Smooth muscle cell (in vitro differentiated cells): Measurements from ENCODE around the gene PGLYRP1. TPM values are rescaled to one million over a fixed set of nuclear protein-coding genes. Genes with fewer than 3 reads are reported as not detected.

Experiments
- DNase-seq: peaks from one replicate; lab custom pipeline; 2025; ENCODE audit not compliant: unreplicated experiment; lab: John Stamatoyannopoulos, UW
- H2AFZ ChIP-seq: fragments of 200-600 bp; sonication (generic); 2 replicates; pipeline ENCODE4 v1.6.0; 2016; ENCODE audit warnings: antibody characterized with exemption, low read depth, mild to moderate bottlenecking
- H3F3A ChIP-seq: fragments of 200-600 bp; sonication (generic); 2 replicates; pipeline ENCODE4 v1.6.0; 2017; ENCODE audit warnings: antibody characterized with exemption, low read depth
- H3K27ac ChIP-seq: fragments of 200-600 bp; sonication (generic); 2 replicates; pipeline ENCODE4 v1.5.1; 2016; ENCODE audit warnings: low read depth, mild to moderate bottlenecking
- H3K27me3 ChIP-seq: fragments of 200-600 bp; sonication (generic); 2 replicates; pipeline ENCODE4 v1.6.1; 2016; ENCODE audit warnings: low read depth, mild to moderate bottlenecking
- H3K36me3 ChIP-seq: fragments of 200-600 bp; sonication (generic); 2 replicates; pipeline ENCODE4 v1.5.1; 2016; ENCODE audit warnings: low read depth
- H3K4me1 ChIP-seq: fragments of 200-600 bp; sonication (generic); 2 replicates; pipeline ENCODE4 v1.5.1; 2016; ENCODE audit warnings: low read depth
- H3K4me2 ChIP-seq: fragments of 200-600 bp; sonication (generic); 2 replicates; pipeline ENCODE4 v1.6.0; 2016; ENCODE audit warnings: mild to moderate bottlenecking
- H3K4me3 ChIP-seq: fragments of 200-600 bp; sonication (generic); 2 replicates; pipeline ENCODE4 v1.5.1; 2016; ENCODE audit warnings: mild to moderate bottlenecking
- H3K79me2 ChIP-seq: fragments of 200-600 bp; sonication (generic); 2 replicates; pipeline ENCODE4 v1.6.0; 2016; ENCODE audit warnings: low read depth, mild to moderate bottlenecking
- H3K9ac ChIP-seq: fragments of 200-600 bp; sonication (generic); 2 replicates; pipeline ENCODE4 v1.6.0; 2016; ENCODE audit warnings: low read depth
- H3K9me3 ChIP-seq: fragments of 200-600 bp; sonication (generic); replicated peaks from 2 replicates; pipeline ENCODE4 v1.5.1; 2016; ENCODE audit warnings: low read depth
- H4K20me1 ChIP-seq: fragments of 200-600 bp; sonication (generic); 2 replicates; pipeline ENCODE4 v1.6.0; 2016; ENCODE audit warnings: low read depth
- CTCF ChIP-seq: fragments of 200-600 bp; sonication (generic); IDR thresholded peaks from 2 replicates; pipeline ENCODE4 v1.5.1; 2017; ENCODE audit warnings: borderline replicate concordance, mild to moderate bottlenecking, antibody characterized with exemption; ENCODE audit not compliant: insufficient read depth, poor library complexity, severe bottlenecking
- WGBS: methylation state at CpG from one replicate; pipeline ENCODE4 v1.1.7; 2016; ENCODE audit warnings: low lambda C conversion rate; 5-methylcytosine and 5-hydroxymethylcytosine counted together
- polyA plus RNA-seq: library from polyadenylated mRNA; unstranded; fragments of >200 nt; fragmentation: Nextera tagmentation; extraction: Ambion mirVana; gene quantifications from 2 replicates; pipeline ENCODE4 v1.2.1, GENCODE V29; 2016
- total RNA-seq: library from RNA; depleted of rRNA; stranded (reverse); fragments of >200 nt; gene quantifications from 2 replicates; pipeline ENCODE4 v1.2.3, GENCODE V29; 2014

Gene PGLYRP1
- total and polyA plus RNA-seq, 2 experiments from 2014 or later, result not detected

DNA sequence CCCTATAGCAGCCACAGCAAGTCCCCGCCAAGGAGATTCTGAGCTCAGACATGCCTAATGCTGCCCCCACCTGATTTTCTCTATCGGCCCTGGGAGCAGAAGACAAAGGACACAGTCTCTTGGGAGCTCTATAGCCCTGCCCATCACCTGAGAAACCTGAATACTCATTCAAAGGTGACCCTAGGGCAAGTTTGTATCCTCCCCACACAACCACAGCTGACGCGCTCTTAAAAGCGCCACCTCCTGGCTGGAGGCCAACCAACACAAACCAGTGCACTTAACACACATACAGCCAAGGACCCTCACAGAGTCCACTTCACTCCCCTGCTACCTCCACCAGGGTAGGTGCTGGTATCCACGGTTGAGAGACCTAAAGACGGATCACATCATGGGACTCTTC, 26.7 kb upstream of the PGLYRP1 start:
- Histone ChIP-seq H3F3A (no peaks in the 10 kb centered on the region), H3K4me3 (no peak overlapping the region), H3K4me2 (no peak overlapping the region), H2AFZ (no peak overlapping the region), H3K4me1 (no peaks in the 10 kb centered on the region), H3K79me2 (no peaks in the 10 kb centered on the region), H4K20me1 (no peaks in the 10 kb centered on the region), H3K9me3 (no peaks in the 10 kb centered on the region), H3K27me3 (peaks cover 34% of the 10 kb centered on the region), H3K27ac (no peak overlapping the region), H3K9ac (no peak overlapping the region), H3K36me3 (no peaks in the 10 kb centered on the region)
- DNase-seq, result no peak
- 49% methylated on average over 7 of the region's 7 CpGs for WGBS
- no peak for TF ChIP-seq CTCF

- Histone ChIP-seq H3K36me3 (no peaks in the 10 kb centered on the region), H3F3A (no peaks in the 10 kb centered on the region), H3K4me2 (no peak overlapping the region), H3K27me3 (peaks cover 7% of the 10 kb centered on the region), H3K79me2 (no peaks in the 10 kb centered on the region), H2AFZ (no peak overlapping the region), H4K20me1 (no peaks in the 10 kb centered on the region), H3K9ac (no peak overlapping the region), H3K9me3 (no peaks in the 10 kb centered on the region), H3K4me3 (no peak overlapping the region), H3K27ac (no peak overlapping the region), H3K4me1 (no peaks in the 10 kb centered on the region)
- 100% methylated on average over 1 of the region's 1 CpG for WGBS
- DNase-seq, result no peak
- TF ChIP-seq CTCF, result no peak
These were observed 20.7 kb upstream of the PGLYRP1 start for GRCh38 chr19:46043519-46043918.

- no peak overlapping the region for H2AFZ ChIP-seq
- H3K27me3 ChIP-seq, result peaks cover 7% of the 10 kb centered on the region
- no peak for TF ChIP-seq CTCF
- H3K36me3 ChIP-seq, result no peaks in the 10 kb centered on the region
- H3K4me2 ChIP-seq, result no peak overlapping the region
- H3K4me3 ChIP-seq, result no peak overlapping the region
- H3K79me2 ChIP-seq, result no peaks in the 10 kb centered on the region
- no peak overlapping the region for H3K27ac ChIP-seq
- H3F3A ChIP-seq, result no peaks in the 10 kb centered on the region
- no peaks in the 10 kb centered on the region for H3K9me3 ChIP-seq
- H4K20me1 ChIP-seq, result no peaks in the 10 kb centered on the region
- DNase-seq, result no peak
- H3K4me1 ChIP-seq, result no peaks in the 10 kb centered on the region
- WGBS, result 84% methylated on average over 5 of the region's 5 CpGs
- no peak overlapping the region for H3K9ac ChIP-seq
These were observed 19.5 kb upstream of the PGLYRP1 start for GRCh38 chr19:46042252-46042883.

- 81% methylated on average over 7 of the region's 7 CpGs for WGBS
- Histone ChIP-seq H3K36me3 (no peaks in the 10 kb centered on the region), H2AFZ (no peak within 1 kb of the TSS), H3K4me1 (no peaks in the 10 kb centered on the region), H3K9ac (no peak within 1 kb of the TSS), H3F3A (no peaks in the 10 kb centered on the region), H4K20me1 (no peaks in the 10 kb centered on the region), H3K9me3 (no peaks in the 10 kb centered on the region), H3K27me3 (no peaks in the 10 kb centered on the region), H3K79me2 (no peaks in the 10 kb centered on the region), H3K4me3 (no peak within 1 kb of the TSS), H3K4me2 (no peak within 1 kb of the TSS), H3K27ac (no peak within 1 kb of the TSS)
- no peak for TF ChIP-seq CTCF
- no peak for DNase-seq
These were observed 18.2 kb upstream of the PGLYRP1 start, which contains the start of gene IGFL4 for GRCh38 chr19:46040952-46041500. TSS of gene IGFL4 (minus strand) at chr19:46041002. CDS start at chr19:46040962, 40 bp downstream.
